GM23338 (cell line): ENCODE results near the gene KCNJ8.

ENCODE experiments used
- CREB1 ChIP-seq: fragments of 250-450 bp; sonication (Bioruptor Pico); IDR thresholded peaks from 2 replicates; pipeline ENCODE4 v1.5.0; 2020; ENCODE audit warnings: low read depth, mild to moderate bottlenecking, moderate library complexity
- CTCF ChIP-seq, 2 experiments: fragments of 200-600 bp in 1 of 2; sonication (generic) in 1 of 2; conservative IDR thresholded peaks; 2 replicates each; pipeline versions ENCODE4 v1.5.1 to v1.6.1; 2016 to 2017; ENCODE audit warnings: antibody characterized with exemption in 2 of 2, low read depth in 2 of 2, mild to moderate bottlenecking in 2 of 2, moderate library complexity in 1 of 2
- ETS1 ChIP-seq: IDR thresholded peaks from 2 replicates; pipeline ENCODE4 v1.6.1; 2016; ENCODE audit warnings: antibody characterized with exemption
- EZH2 ChIP-seq: fragments of 200-600 bp; sonication (generic); IDR thresholded peaks from one replicate; pipeline ENCODE4 v1.8.0; 2017; ENCODE audit warnings: antibody characterized with exemption, mild to moderate bottlenecking, low read depth; ENCODE audit not compliant: unreplicated experiment
- EZH2phosphoT487 ChIP-seq: fragments of 200-600 bp; sonication (generic); IDR thresholded peaks from one replicate; pipeline ENCODE4 v1.8.1; 2018; ENCODE audit warnings: antibody characterized with exemption; ENCODE audit not compliant: unreplicated experiment
- POLR2AphosphoS5 ChIP-seq: IDR thresholded peaks from 2 replicates; pipeline ENCODE4 v1.6.1; 2016; ENCODE audit warnings: antibody characterized with exemption, low read depth
- REST ChIP-seq: IDR thresholded peaks from one replicate; pipeline ENCODE4 v1.6.1; 2018; ENCODE audit warnings: antibody characterized with exemption; ENCODE audit not compliant: unreplicated experiment
- STAT1 ChIP-seq: IDR thresholded peaks from one replicate; pipeline ENCODE4 v1.6.1; 2016; ENCODE audit warnings: antibody characterized with exemption; ENCODE audit not compliant: unreplicated experiment

GRCh38 chr12:21786041-21786531, 11.6 kb upstream of the KCNJ8 start:
- TF ChIP-seq CTCF (conservative IDR thresholded peaks at IDR 0.05; ENCODE audit: low read depth in 2 of 2) (no peak), EZH2phosphoT487 (no peak), REST (no peak), EZH2 (no peak), CREB1 (CRISPR knock-in tag) (no peak), POLR2AphosphoS5 (no peak), ETS1 (no peak), STAT1 (no peak)
